CD4-positive, alpha-beta T cell treated with Interleukin-1 beta for 1 hour (primary cell): ENCODE data around the gene CBY2.

Experiments
- DNase-seq, 2 donors: peaks; one replicate each; pipeline ENCODE4 v3.0.0-alpha.2; 2020 to 2022

Gene CBY2

DNA sequence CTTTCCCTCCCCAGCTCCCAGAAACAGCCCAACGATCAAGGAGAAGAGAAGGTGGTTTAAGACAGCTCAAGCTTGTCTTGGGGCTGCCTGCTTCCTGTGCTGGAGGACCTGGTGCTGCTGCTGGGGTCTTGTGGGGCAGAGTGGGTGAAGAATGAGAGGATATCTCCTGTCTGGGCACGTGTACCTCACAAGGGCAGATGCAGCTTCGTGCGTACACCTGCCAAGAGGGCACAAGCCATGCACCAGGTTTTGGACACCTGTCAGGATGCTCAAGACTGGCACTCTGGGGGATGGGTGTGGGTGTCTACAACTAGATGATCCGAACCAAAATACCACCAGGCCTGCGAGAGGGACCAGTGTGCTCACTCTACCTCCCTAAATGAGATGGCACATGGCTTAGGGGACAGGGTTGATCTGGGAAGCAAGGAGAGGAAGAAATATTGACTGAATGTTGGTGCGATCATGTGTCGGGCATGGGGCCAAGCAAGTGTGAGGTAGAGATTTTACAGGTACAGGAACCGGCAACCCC lies 2.2 kb downstream of the CBY2 start:
- DNase-seq = no peak

GRCh38 chr13:45704854-45705695 lies 3.0 kb downstream of the CBY2 start:
- DNase-seq = no peak

DNA sequence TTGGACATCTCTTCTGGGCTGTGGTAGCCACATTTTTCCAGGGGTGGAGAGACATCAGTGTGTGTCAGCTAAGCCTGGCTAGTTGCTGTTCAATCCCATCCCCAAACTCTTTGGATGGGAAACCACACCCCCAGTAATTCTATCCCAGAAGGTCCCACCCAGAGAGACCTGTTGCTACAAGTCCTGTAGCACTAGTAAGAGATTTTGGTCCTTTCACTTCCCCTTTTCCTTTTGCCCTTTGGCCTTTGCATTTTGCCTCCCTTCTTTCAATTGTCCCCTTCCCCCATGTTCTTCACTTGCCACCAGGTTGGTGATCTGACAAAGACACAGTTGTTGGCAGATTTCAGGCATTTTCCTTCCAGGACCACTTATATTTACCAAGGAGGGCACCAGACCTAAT lies 3.8 kb downstream of the CBY2 start:
- no peak for DNase-seq

- DNase-seq = no peak
Measured at GRCh38 chr13:45707516-45708100, 5.5 kb downstream of the CBY2 start.

DNA sequence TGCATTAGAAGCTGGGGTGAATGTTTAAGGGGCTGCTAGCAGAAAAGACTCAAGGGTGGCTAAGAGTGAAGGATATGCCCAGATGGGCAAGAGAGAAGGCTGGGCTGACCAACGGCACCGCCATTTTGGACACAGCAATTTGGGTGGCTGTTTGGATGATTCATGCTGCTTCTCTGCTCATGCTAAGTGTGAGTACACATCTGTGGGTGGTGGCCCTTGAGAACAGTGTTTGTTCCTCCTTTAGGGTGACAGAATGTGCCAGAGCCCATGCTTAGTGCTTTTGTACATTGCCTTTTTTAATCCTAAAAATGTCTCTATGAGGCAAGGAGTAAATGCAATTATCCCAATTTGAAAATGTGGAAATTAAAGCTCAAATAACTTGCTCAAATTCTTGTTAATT lies 9.8 kb downstream of the CBY2 start:
- no peak for DNase-seq

- DNase-seq = no peak
Measured at GRCh38 chr13:45713106-45713690, 11.1 kb downstream of the CBY2 start.

- no peak for DNase-seq
Measured at GRCh38 chr13:45713721-45714120, 11.6 kb downstream of the CBY2 start.

GRCh38 chr13:45714170-45714569 lies 12.1 kb downstream of the CBY2 start:
- DNase-seq = no peak

DNA sequence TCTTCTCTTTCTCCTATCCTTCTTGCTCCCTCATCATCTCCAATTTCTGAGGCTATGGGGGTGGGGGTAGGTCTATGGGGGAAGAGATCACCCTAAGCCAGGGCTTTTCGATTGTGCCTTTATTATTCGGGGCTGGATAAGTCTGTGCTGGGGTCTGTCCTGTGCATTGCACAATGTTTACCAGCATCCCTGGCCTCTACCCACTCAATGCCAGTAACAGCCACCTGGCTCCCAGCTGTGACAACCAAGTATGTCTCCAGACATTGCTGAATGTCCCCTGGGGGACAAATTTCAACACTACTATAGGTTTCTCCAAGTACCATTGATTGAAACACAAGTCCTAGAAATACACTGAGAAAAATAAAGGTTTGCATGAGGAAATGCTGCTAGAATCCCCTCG lies 13.2 kb downstream of the CBY2 start:
- no peak for DNase-seq

DNA sequence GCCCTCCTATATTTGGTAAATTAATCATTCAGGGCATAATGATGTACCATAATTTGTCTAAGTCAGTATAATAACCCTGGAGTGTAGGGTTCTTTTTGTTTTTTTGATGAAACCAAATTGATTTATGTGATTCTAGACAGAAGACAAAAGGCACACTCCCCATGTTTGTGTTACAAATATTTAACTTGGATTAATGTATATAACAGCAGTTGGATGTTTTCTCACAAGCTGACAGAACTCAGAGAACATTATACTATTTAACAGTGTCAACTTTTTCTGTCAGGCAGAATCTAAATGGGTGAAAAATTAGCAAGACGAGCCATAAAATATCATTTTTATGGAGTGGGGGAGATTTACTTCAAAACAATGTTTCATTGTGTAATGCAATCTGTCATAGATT lies 15.2 kb downstream of the CBY2 start:
- no peak for DNase-seq

DNA sequence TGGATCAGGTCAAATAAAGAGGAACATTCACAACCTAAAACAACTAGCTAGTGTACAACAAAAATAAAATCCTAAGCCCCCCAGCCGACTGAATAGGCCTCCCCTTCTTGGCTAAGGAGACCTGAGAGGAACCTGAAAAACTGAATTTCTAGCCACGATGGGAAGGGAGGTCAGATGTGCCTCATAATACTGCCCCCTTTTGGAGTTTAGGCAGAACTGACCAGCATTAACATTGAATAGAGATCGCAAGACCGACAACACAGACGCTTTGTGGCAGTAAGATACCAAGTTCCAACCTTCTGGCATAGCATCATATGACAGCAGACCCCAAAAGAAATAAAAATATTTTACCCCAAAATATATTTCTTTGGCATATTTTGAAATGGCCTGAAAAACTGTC lies 15.9 kb downstream of the CBY2 start:
- DNase-seq = no peak

- no peak for DNase-seq
Measured at GRCh38 chr13:45718992-45719391, 16.9 kb downstream of the CBY2 start.

- no peak for DNase-seq
Measured at GRCh38 chr13:45721203-45721731, 19.1 kb downstream of the CBY2 start.

- DNase-seq = no peak
Measured at GRCh38 chr13:45723798-45724197, 21.7 kb downstream of the CBY2 start.

- DNase-seq = no peak
Measured at GRCh38 chr13:45728759-45729158, 26.6 kb downstream of the CBY2 start.

GRCh38 chr13:45731455-45731854 lies 29.3 kb downstream of the CBY2 start:
- no peak for DNase-seq

DNA sequence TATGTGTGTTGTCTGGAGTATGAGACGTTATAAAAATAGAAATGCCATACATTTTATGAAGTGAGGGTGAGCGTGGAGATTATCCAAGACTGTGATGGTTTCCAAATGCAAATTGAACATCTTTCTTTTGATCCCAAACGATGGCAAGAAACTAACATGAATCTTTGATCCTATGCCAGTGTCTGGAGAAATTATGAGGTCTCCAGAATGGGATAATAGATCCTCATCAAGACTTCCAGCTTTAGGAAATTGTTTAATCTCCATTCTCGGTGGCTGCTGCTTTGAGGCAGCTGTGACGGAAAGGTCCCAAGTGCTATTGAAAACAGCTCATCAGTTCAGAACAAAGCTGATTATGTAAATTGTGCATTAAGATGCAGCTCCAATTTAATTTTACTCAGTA lies 30.8 kb downstream of the CBY2 start:
- no peak for DNase-seq

DNA sequence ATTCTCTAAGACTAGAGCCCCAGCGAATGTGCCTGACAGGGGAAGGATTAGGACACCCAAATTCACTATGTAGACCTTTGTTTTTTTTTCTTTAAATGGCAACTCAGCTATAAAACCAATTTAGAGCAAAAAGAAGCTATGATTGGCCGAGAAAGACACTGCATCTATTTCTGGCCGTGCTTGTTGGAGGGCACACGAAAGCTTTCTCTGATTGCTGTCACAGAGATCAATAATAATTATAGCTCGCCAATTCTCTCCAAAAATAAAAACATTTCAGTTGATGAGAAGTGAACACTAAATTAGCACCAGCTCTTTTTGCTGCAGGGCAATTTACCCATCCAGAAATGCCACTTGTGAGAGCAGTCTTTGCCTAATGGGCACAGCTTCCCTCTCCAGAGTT lies 31.2 kb downstream of the CBY2 start:
- DNase-seq = no peak

- no peak for DNase-seq
Measured at GRCh38 chr13:45737571-45738017, 35.5 kb downstream of the CBY2 start.

DNA sequence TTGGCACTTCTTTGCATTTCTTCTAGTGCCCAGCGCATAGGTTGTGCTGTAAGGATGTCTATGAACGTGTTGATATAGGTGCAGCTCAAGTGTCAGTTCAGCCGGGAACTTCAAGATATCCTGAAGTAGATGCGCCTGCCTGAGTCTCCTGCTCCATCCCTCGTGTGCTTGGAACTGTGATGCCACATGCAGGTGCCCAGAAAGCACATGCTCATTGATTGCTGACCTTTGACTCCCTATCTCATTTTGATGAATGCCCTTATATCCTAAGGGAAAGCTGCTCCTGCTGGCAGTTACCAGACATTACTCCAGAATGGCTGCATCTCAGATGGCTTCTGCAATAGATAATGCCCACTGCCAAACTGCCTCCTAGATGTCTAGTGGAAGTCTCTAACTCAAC lies 40.9 kb downstream of the CBY2 start:
- no peak for DNase-seq

DNA sequence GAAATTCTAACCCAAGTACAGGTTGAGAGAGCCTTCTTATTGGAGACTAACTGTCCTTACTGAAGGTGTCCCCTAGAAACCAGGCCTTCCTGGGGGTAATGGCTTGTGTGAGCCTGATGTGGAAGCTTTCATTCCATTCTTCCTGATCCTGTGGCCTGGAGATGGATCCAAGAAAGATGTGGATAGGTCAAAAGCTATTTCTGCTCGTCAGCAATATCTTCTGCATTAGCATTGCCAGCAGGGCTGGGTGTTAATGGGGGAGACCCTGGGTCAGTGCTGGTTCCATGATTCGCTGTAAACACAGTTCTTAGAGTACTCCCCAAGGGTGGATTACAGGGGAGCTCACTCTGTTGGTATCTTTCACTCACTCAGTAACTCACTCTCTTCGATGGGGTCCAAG lies 42.9 kb downstream of the CBY2 start:
- DNase-seq = no peak

DNA sequence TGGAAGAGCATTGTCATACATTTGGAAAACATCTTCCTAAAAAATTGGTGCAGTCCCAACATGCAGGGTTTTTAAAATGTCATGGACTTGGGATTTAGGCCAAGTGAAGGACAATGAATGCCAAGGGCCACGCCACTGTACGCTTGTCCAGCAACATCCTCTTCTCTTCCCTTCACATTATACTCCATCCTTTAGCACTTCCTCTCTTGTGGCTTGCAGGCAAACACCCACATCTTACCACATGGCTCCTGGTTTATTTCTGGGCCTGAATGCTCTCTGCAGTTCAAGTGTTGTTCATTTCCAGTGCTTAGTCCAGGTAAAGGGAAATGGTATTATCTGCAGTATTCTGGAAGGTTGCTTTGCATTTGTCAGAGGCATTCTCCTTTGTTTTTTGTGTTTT lies 45.0 kb downstream of the CBY2 start:
- DNase-seq = no peak

DNA sequence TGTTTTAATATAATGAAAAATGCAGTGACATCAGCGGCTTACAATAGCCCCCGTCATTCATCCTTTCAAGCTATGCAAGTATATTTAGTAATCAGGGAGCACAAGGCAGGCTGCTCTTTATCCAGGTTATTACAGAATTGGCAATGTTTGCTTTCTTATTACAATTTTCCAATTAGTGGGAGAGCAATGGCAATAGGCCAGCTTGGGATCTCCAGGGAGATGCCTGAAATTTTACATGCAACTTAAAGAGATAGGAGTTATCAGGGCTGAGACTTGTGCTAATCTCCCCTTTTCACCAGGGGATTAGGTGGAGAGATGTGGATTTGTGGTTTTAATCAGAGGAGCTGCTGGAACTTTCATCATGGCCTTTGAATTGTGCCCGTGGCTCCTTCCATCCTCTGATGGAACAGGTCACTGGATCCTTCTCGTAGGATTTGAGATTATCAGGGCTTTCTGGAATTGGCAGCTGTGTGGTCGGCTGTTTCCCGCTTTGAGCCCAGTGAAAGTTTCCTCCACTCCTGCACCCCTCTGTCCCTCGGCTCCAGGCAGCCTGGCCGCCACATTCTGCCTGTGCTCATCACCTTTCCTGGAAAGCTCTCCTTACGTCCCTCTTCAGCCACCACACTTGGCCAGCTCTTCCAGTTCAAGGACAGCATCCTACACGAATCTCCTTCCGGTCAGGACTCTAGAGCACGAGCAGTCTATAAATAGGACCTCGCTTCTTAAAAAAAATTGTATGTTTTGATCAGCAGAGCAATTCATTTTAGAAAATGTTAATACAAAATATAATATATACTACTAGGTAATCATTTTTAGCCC lies 47.0 kb downstream of the CBY2 start:
- DNase-seq = no peak
